IPS DF 4.7 (cell line): ENCODE measurements around the gene LTBP2.

Source experiments
- DNase-seq: peaks from one replicate; pipeline ENCODE4 v3.0.0-alpha.2; 2013; ENCODE audit warnings: low spot score; ENCODE audit errors: extremely low read depth

The LTBP2 gene

GRCh38 chr14:74613211-74613914 lies 1.3 kb upstream of the LTBP2 start:
- DNase-seq, result no peak

- no peak for DNase-seq
Observed at GRCh38 chr14:74612350-74613021, 449 bp upstream of the LTBP2 start.

- no peak for DNase-seq
Observed at GRCh38 chr14:74610866-74611649, 979 bp downstream of the LTBP2 start.

- no peak for DNase-seq
Observed at GRCh38 chr14:74610199-74610865, 1.7 kb downstream of the LTBP2 start.

DNA sequence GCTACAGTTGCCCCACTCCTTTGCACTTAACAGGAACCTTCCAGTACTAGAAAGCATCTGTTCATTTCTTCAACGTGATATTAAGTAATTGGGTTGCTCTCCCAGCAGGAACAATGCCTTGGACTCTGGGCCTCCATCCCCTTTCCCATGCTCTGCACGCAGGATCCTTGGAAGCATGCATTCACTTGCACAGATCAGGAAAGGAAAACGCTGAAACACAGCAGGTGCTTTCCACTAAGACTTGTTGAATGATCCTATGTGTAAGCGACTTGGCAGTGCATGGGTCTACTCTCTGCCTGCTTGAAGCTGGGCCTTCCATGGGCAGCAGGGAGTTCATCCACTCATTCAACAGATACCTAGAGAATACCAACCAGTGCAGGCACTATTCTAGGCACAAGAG lies 2.3 kb downstream of the LTBP2 start:
- no peak for DNase-seq

GRCh38 chr14:74608959-74609611 lies 3.0 kb downstream of the LTBP2 start:
- peak; percentile 81 for DNase-seq

GRCh38 chr14:74606727-74607126 lies 5.3 kb downstream of the LTBP2 start:
- no peak for DNase-seq

DNA sequence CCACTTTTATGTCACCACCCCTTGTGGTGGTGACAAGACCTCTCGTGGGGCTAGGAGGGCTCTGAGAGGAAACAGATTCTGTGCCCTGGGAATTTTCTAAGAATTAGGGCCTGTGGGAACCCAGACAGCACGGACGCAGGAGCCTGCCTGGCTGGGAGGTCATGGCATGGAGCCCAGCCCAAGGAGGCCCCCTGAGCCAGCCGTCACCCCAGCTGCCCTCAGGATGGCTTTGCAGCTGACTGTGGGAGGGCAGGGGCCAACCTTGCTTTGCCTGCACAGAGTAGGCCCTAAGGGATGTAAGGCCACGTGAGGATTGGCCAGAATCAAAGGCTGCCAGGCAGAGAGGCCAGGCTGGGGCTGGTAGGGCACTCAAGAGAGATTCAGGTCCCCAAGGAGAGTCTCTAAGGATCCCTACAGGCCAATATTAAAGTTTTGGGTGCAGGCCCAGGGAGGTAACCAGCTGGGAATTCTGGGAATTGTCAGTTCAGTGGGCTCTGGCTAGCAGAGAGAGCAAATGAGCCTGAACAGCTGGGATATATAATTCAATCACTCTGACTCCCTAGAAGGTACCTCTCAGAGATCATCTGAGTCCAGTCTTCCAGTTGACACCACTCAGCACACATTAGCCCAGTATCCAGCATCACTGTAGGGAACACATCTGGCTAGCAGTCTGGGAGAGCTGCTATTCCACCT lies 6.4 kb downstream of the LTBP2 start:
- no peak for DNase-seq

DNA sequence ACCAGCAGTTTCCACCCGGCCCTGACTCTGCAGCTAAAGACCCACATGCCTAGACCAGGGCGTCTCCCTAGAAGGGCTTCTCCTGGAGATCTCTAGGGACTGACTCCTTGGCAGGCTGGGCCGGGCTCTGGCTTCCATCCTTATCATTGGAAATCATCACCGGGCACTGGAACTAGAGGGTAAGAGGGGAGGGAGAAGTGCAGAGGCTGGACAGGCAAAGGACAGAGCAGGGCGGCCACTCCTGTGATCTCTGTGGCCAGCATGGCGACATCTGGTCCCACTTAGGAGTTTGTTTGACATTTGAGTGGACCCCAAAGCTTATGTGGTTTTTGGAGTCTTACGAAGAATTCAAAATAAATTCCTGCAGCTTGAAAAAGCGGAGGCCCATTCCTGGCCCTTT lies 7.1 kb downstream of the LTBP2 start:
- DNase-seq, result no peak

DNA sequence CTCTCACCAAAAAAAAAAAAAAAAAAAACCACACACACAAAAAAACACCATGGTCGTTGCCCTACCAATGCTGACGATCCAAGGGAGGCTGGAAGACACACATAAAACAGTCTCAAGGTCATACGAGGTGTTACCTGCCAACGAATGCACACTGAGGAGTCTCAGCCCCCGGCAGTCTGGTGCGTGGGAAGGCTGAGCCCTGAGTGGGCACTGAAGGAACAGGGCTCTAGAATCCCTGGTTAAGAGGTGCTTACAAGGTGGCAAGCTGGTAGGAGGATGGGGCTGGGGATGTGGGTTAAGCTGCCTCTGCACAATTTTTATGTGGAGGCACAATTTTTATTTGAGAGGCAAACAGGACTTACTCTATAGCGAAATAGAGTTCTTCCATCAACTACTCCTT lies 7.9 kb downstream of the LTBP2 start:
- no peak for DNase-seq

GRCh38 chr14:74601982-74602381 lies 10.1 kb downstream of the LTBP2 start:
- DNase-seq, result no peak

DNA sequence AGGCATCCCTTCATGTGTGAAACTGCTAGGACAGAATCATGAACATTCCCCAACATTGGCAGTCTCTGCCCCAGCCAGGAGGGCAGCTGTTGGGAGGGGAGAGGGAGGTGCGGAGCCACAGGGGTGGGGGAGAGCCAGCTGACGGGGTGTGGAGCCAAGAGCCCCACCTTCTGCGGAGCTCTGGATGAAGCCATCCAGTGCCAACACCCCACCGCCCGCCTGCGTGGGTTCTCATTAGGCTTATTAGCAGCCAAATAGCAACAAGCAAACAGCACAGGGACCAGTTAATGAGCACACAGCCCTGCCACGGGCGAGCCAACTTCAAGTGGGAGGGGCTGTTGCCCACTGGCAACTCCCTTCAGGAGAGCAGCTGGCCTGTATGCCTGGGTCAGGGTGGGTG lies 12.1 kb downstream of the LTBP2 start:
- no peak for DNase-seq

DNA sequence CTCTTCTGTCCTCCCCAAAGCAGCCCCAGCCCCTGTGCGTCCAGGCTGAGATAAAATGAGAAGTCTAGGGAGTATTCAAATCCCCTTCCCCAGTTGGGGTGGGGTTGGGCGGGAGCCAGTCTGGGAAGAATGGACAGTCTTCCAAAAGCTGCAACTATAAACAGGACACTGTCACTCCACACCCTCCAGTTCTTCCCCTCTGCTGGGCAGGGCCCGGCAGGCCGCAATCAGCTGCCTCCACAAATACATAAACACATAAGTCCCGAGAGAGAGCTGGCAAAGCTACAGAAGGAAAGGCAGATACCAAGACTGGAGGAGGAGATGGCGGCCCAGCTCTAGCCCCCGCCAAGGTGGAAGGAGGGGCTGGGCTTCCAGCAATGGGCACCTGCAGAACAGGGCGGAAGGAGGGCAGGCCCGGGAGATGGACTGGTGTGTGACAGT lies 12.7 kb downstream of the LTBP2 start:
- DNase-seq, result no peak

- no peak for DNase-seq
Observed at GRCh38 chr14:74596741-74597450, 15.1 kb downstream of the LTBP2 start.

GRCh38 chr14:74595006-74595735 lies 16.9 kb downstream of the LTBP2 start:
- no peak for DNase-seq

- DNase-seq, result no peak
Observed at GRCh38 chr14:74594606-74595005, 17.4 kb downstream of the LTBP2 start.

GRCh38 chr14:74594029-74594428 lies 18.0 kb downstream of the LTBP2 start:
- DNase-seq, result no peak

GRCh38 chr14:74593241-74593953 lies 18.6 kb downstream of the LTBP2 start:
- no peak for DNase-seq
